Measurements from ENCODE around the gene PI4KB. TPM values are rescaled to one million over a fixed set of nuclear protein-coding genes. Genes with fewer than 3 reads are reported as not detected.

PI4KB gene
- total and polyA plus RNA-seq, 9 of the 15 experiments (the other 6 are each of a cell fraction or from before 2014, with no cell fraction given): 3.1 to 65.4 (median 45.1) TPM

- TF ChIP-seq ZNF3 (CRISPR knock-in tag; IDR thresholded peaks at IDR 0.05): no peak
- no peak for TF ChIP-seq SRSF3 (IDR thresholded peaks at IDR 0.05; ENCODE audit: insufficient read depth, low read length)
- 0 out of 2 replicates have a peak, but pooled peaks have one; percentile 42 for TF ChIP-seq DDX20 (tag; IDR thresholded peaks at IDR 0.05; ENCODE audit: low read depth)
- no peak for TF ChIP-seq SNIP1 (IDR thresholded peaks at IDR 0.05; ENCODE audit: low read depth)
- no peak for TF ChIP-seq E2F3 (CRISPR knock-in tag; IDR thresholded peaks at IDR 0.05)
- no peak; the same call in 1 of the 2 replicates for TF ChIP-seq NFE2L1 (tag; IDR thresholded peaks at IDR 0.05; ENCODE audit: borderline replicate concordance, low read depth)
- no peak for TF ChIP-seq BRF2 (IDR thresholded peaks at IDR 0.05; ENCODE audit: borderline replicate concordance, insufficient read depth, insufficient read length)
- TF ChIP-seq MXD1 (CRISPR knock-in tag; IDR thresholded peaks at IDR 0.05; ENCODE audit: borderline replicate concordance, poor library complexity, severe bottlenecking): no peak
- TF ChIP-seq MTA3 (IDR thresholded peaks at IDR 0.05; ENCODE audit: borderline replicate concordance): peak; percentile 86
- TF ChIP-seq THRAP3 (IDR thresholded peaks at IDR 0.05; ENCODE audit: borderline replicate concordance): no peak
- peak; percentile 84 to 93 for TF ChIP-seq MNT (conservative IDR thresholded peaks at IDR 0.05)
- no peak for TF ChIP-seq ZNF436 (CRISPR knock-in tag; IDR thresholded peaks at IDR 0.05)
- TF ChIP-seq ARID4B (CRISPR knock-in tag; IDR thresholded peaks at IDR 0.05): peak; percentile 98
- TF ChIP-seq NEUROD1 (IDR thresholded peaks at IDR 0.05; ENCODE audit: borderline replicate concordance, low read depth, low read length, partially characterized antibody): peak; percentile 95
- TF ChIP-seq TCF7 (IDR thresholded peaks at IDR 0.05; ENCODE audit: borderline replicate concordance): no peak
- TF ChIP-seq JUND (IDR thresholded peaks at IDR 0.05; ENCODE audit: borderline replicate concordance, low read depth, low read length): peak; percentile 100
- peak; percentile 100 for TF ChIP-seq JUND (tag; IDR thresholded peaks at IDR 0.05; ENCODE audit: borderline replicate concordance, low read depth, low read length)
- no peak for TF ChIP-seq SIRT6 (IDR thresholded peaks at IDR 0.05; ENCODE audit: low read depth, low read length)
- TF ChIP-seq SIN3A (IDR thresholded peaks at IDR 0.05; ENCODE audit: borderline replicate concordance in 2 of 2, control insufficient read depth in 1 of 2, low read depth in 2 of 2, low read length in 2 of 2): peak; percentile 98 to 99
Measured at GRCh38 chr1:151311589-151312331, 15.5 kb downstream of the PI4KB start (continued).
